K562 (cell line): ENCODE measurements around the gene PRR9. TPM values are rescaled to one million over a fixed set of nuclear protein-coding genes. Genes with fewer than 3 reads are reported as not detected.

Experiments
- ATAC-seq: fragments of 200-7000 bp; cut with Tn5 transposase; 3 replicates; pipeline ENCODE4 v1.9.1; 2020; ENCODE audit warnings: moderate library complexity
- BruUV-seq: library from RNA; stranded (reverse); fragments of 400-500 nt; replicated peaks from 2 replicates; lab custom pipeline; 2021; lab: Mats Ljungman, UMichigan
- CTCF ChIA-PET: fragments of 300-600 bp; formaldehyde crosslinking; extraction: SDS; loops from one replicate; lab custom pipeline; 2021; ENCODE audit warnings: low intra/inter-chr PET ratio; lab: Yijun Ruan, JAX
- POLR2A ChIA-PET: fragments of 300-600, 350-650 bp; sonication (Branson Sonifier 250); formaldehyde crosslinking; extraction: SDS; loops from one replicate; lab custom pipeline; 2021; ENCODE audit warnings: antibody characterized with exemption, inconsistent platforms; lab: Yijun Ruan, JAX
- DNase-seq, 4 experiments: peaks; one replicate each; pipeline versions ENCODE4 v3.0.0 to v3.0.0-alpha.2; 2011 to 2018; ENCODE audit warnings: low spot score in 3 of 4, mixed read lengths in 3 of 4; ENCODE audit errors: extremely low read depth in 1 of 4
- FAIRE-seq: peaks from 2 replicates; lab custom pipeline; 2011; peaks lifted over from hg19 to GRCh38; lab: Jason Lieb, UNC
- H2AFZ ChIP-seq: 2 replicates; pipeline ENCODE4 v1.6.0; 2011; ENCODE audit warnings: low read depth, low read length, control low read depth, inconsistent platforms
- H3K27ac ChIP-seq: fragments of 200-600 bp; 3 replicates; pipeline ENCODE4 v1.8.0; 2011; ENCODE audit warnings: low read depth, mild to moderate bottlenecking, control low read depth, inconsistent platforms, low read length, moderate library complexity, mixed read lengths; ENCODE audit errors: extremely low read depth
- H3K27me3 ChIP-seq, 2 experiments: fragments of 300-600 bp in 1 of 2; 2 replicates in 1 of 2; 3 replicates in 1 of 2; pipeline versions ENCODE4 v1.6.0 to v1.8.0; 2011; ENCODE audit warnings: inconsistent platforms in 2 of 2, low read length in 2 of 2, mild to moderate bottlenecking in 1 of 2, mixed read lengths in 1 of 2, moderate library complexity in 1 of 2; ENCODE audit not compliant: control insufficient read depth in 2 of 2, insufficient read depth in 2 of 2
- H3K36me3 ChIP-seq: fragments of 300-600 bp; 3 replicates; pipeline ENCODE4 v1.8.0; 2011; ENCODE audit warnings: mild to moderate bottlenecking, low read length, inconsistent platforms; ENCODE audit not compliant: control insufficient read depth, insufficient read depth
- H3K4me1 ChIP-seq, 2 experiments: fragments of 200-600 bp in 1 of 2; replicated peaks in 1 of 2; 2 replicates in 1 of 2; 3 replicates in 1 of 2; pipeline versions ENCODE4 v1.5.1 to v1.8.0; 2011; ENCODE audit warnings: inconsistent platforms in 2 of 2, low read length in 2 of 2, mild to moderate bottlenecking in 1 of 2, mixed read lengths in 1 of 2, moderate library complexity in 1 of 2; ENCODE audit not compliant: control insufficient read depth in 2 of 2, insufficient read depth in 2 of 2
- H3K4me2 ChIP-seq: 2 replicates; pipeline ENCODE4 v1.6.1; 2011; ENCODE audit warnings: low read length, control low read depth, inconsistent platforms, mixed read lengths; ENCODE audit not compliant: insufficient read depth
- H3K4me3 ChIP-seq: fragments of 200-600 bp; sonication (generic), shearing (Covaris generic); 2 replicates; pipeline ENCODE4 v1.5.1; 2016; ENCODE audit warnings: control low read depth, inconsistent platforms
- H3K79me2 ChIP-seq: fragments of 200-600 bp; 3 replicates; pipeline ENCODE4 v1.8.0; 2011; ENCODE audit warnings: low read length, inconsistent platforms; ENCODE audit not compliant: control insufficient read depth, insufficient read depth
- H3K9ac ChIP-seq, 2 experiments: 2 replicates each; pipeline versions ENCODE4 v1.6.0 to v1.6.1; 2011; ENCODE audit warnings: low read depth in 2 of 2, low read length in 2 of 2, control low read depth in 1 of 2, inconsistent platforms in 1 of 2, mild to moderate bottlenecking in 1 of 2, mixed read lengths in 1 of 2; ENCODE audit not compliant: insufficient read depth in 1 of 2
- H3K9me1 ChIP-seq: one replicate; pipeline ENCODE4 v1.6.0; 2011; ENCODE audit warnings: inconsistent platforms, mild to moderate bottlenecking, low read length, moderate library complexity; ENCODE audit not compliant: control insufficient read depth, insufficient read depth
- H3K9me3 ChIP-seq: replicated peaks from 2 replicates; pipeline ENCODE4 v1.5.1; 2011; ENCODE audit warnings: low read depth, low read length, inconsistent platforms; ENCODE audit not compliant: control insufficient read depth, insufficient read depth
- H4K20me1 ChIP-seq: replicated peaks from 2 replicates; pipeline ENCODE4 v1.6.1; 2011; ENCODE audit warnings: low read length, inconsistent platforms, mixed read lengths; ENCODE audit not compliant: control insufficient read depth, insufficient read depth
- CC2D1A ChIP-seq: fragments of 450-650 bp; IDR thresholded peaks from 2 replicates; pipeline ENCODE4 v1.6.1; 2017; ENCODE audit warnings: mild to moderate bottlenecking
- E4F1 ChIP-seq: fragments of 250-450 bp; sonication (Bioruptor Pico); IDR thresholded peaks from 2 replicates; pipeline ENCODE4 v1.5.0; 2021; ENCODE audit warnings: mild to moderate bottlenecking, borderline replicate concordance
- HNRNPUL1 ChIP-seq: fragments of 200-400 bp; formaldehyde crosslinking; IDR thresholded peaks from 2 replicates; pipeline ENCODE4 v1.6.1; 2017; ENCODE audit warnings: low read length
- KLF1 ChIP-seq: fragments of 450-650 bp; IDR thresholded peaks from 2 replicates; pipeline ENCODE4 v1.6.1; 2016; ENCODE audit warnings: missing genetic modification characterization, missing compliant biosample characterization
- MXI1 ChIP-seq: IDR thresholded peaks from 2 replicates; pipeline ENCODE4 v1.6.1; 2011; ENCODE audit warnings: low read depth, mild to moderate bottlenecking, improper control_type of control experiment, low read length
- TCF7L2 ChIP-seq: fragments of 150-350 bp; IDR thresholded peaks from 2 replicates; pipeline ENCODE4 v1.6.1; 2016; ENCODE audit warnings: low read depth, mild to moderate bottlenecking, low read length, moderate library complexity
- TFE3 ChIP-seq: fragments of 450-650 bp; formaldehyde crosslinking; IDR thresholded peaks from 2 replicates; pipeline ENCODE4 v1.4.0; 2020; ENCODE audit warnings: mild to moderate bottlenecking, mixed read lengths
- WHSC1 ChIP-seq: IDR thresholded peaks from one replicate; pipeline ENCODE4 v1.6.1; 2012; ENCODE audit warnings: low read length, control low read depth, inconsistent platforms
- XRCC4 ChIP-seq: IDR thresholded peaks from one replicate; pipeline ENCODE4 v1.6.1; 2011; ENCODE audit not compliant: insufficient read depth, insufficient read length; ENCODE audit errors: extremely low read depth
- ZNF354B ChIP-seq: fragments of 250-450 bp; sonication (Bioruptor Pico); IDR thresholded peaks from 2 replicates; pipeline ENCODE4 v1.4.0; 2020
- ZNF707 ChIP-seq: fragments of 250-450 bp; sonication (Bioruptor Pico); conservative IDR thresholded peaks from 2 replicates; pipeline ENCODE4 v1.8.0; 2022; ENCODE audit warnings: inconsistent platforms, mild to moderate bottlenecking, moderate library complexity
- in situ Hi-C: fragments of 300-500 bp; cut with MboI; formaldehyde crosslinking; loops from 4 replicates; pipeline ENCODE4 v1.15.0; 2018; ENCODE audit warnings: inconsistent platforms, mixed read lengths
- intact Hi-C: fragments of 100-400 bp; cut with micrococcal nuclease; formaldehyde crosslinking; loops from 2 replicates; pipeline ENCODE4 v1.14.2; 2022
- polyA plus RNA-seq, 8 experiments: library from polyadenylated mRNA; depleted of rRNA in 4 of 8; stranded (reverse) in 5 of 8; unstranded in 3 of 8; fragments of >200 nt; fragmentation: Nextera tagmentation in 2 of 8; fragmentation: Illumina TruSeq in 1 of 8; extraction: Ambion mirVana in 2 of 8; extraction: Trizol in 1 of 8; gene quantifications; 2 replicates each; pipeline versions ENCODE4 v1.2.1 to v1.2.3, GENCODE V29; 2011 to 2014; ENCODE audit warnings: inconsistent platforms in 1 of 8, missing spikeins in 1 of 8
- total RNA-seq, 7 experiments: library from RNA; depleted of rRNA in 6 of 7; stranded (reverse); fragments of >200 nt in 6 of 7; fragmentation: Illumina TruSeq in 2 of 7; extraction: Trizol in 2 of 7; gene quantifications; 2 replicates each; pipeline versions ENCODE4 v1.2.1 to v1.2.3, GENCODE V29; 2011 to 2021; ENCODE audit warnings: low replicate concordance in 1 of 7

PRR9 gene
- total and polyA plus RNA-seq, 9 of the 15 experiments (the other 6 are each of a cell fraction or from before 2014, with no cell fraction given): 0.14 to 1.4 (median 0.24) TPM; not detected in 1

DNA sequence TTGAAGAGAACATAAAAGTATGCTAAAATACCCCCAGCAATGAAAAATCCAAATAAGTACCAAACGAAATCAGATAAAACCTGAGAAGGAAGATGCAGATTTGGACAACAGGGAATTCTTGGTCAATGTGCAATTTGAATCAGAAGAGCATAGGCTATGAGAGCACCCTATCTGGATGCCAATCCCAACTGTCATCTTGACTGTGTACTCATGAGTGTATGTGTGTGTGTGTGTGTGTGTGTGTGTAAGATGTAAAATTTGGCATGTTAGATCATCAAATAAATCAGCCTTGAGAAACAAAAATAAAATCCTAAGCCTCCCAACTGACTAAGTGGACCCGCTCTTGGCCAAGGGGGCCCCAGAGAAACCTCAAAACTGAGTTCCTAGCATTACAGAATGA, 48.7 kb upstream of the PRR9 start (continued):
- no peak for TF ChIP-seq XRCC4
- TF ChIP-seq, all 486 proteins: peak for 0

- Histone ChIP-seq H3K36me3 (no peaks in the 10 kb centered on the region), H3K9ac (no peak overlapping the region), H3K4me2 (no peak overlapping the region), H3K79me2 (no peaks in the 10 kb centered on the region), H2AFZ (no peak overlapping the region), H3K27me3 (peaks cover 3 to 5% of the 10 kb centered on the region in 2 experiments; a peak in 1 of 5 replicates), H3K4me3 (no peak overlapping the region), H3K9me1 (no peaks in the 10 kb centered on the region), H4K20me1 (no peaks in the 10 kb centered on the region), H3K4me1 (no peaks in the 10 kb centered on the region), H3K27ac (no peak overlapping the region), H3K9me3 (no peaks in the 10 kb centered on the region)
- BruUV-seq: no TSS peak
- intact Hi-C loops: no loop called here
- DNase-seq: no peak
- no peak for ATAC-seq
- ChIA-PET POLR2A (interaction anchor here (0.6 kb wide), 1 partner anchor 297 kb away, joined by 3 read pairs; no protein-coding TSS in a partner anchor), CTCF (no interaction called here)
- FAIRE-seq: no peak
- in situ Hi-C loops: loop anchor here (25.0 kb wide), 1 partner anchor 212 kb away; the partner anchor contains the start of gene SPRR4
- TF ChIP-seq MXI1 (no peak), WHSC1 (no peak), CC2D1A (no peak), HNRNPUL1 (no peak), ZNF354B (CRISPR knock-in tag) (no peak), E4F1 (CRISPR knock-in tag) (no peak), TCF7L2 (no peak), TFE3 (CRISPR knock-in tag) (no peak), KLF1 (tag) (no peak), ZNF707 (CRISPR knock-in tag) (no peak)
- TF ChIP-seq, all 486 proteins: peak for 0
Observed at GRCh38 chr1:153174624-153175023, 42.8 kb upstream of the PRR9 start.
